GM12892 (cell line): ENCODE measurements around the gene HOXD3.
A peak's percentile ranks its signal among the peaks of the same experiment; 100 is the strongest.

Experiments
- DNase-seq: peaks from one replicate; pipeline ENCODE4 v3.0.0; 2011; ENCODE audit not compliant: insufficient read length
- FAIRE-seq: peaks from 2 replicates; lab custom pipeline; 2011; peaks lifted over from hg19 to GRCh38; lab: Jason Lieb, UNC
- POLR2A ChIP-seq: IDR thresholded peaks from 2 replicates; pipeline ENCODE4 v1.6.1; 2011; ENCODE audit warnings: low read depth, low read length, control low read depth
- POLR2AphosphoS5 ChIP-seq: IDR thresholded peaks from 2 replicates; pipeline ENCODE4 v1.6.1; 2011; ENCODE audit warnings: low read depth, low read length, control low read depth
- TAF1 ChIP-seq: IDR thresholded peaks from 2 replicates; pipeline ENCODE4 v1.6.1; 2011; ENCODE audit warnings: low read depth, mild to moderate bottlenecking, control low read depth, low read length, borderline replicate concordance

Gene HOXD3

GRCh38 chr2:176114930-176115625 lies 42.0 kb upstream of the HOXD3 start:
- TF ChIP-seq POLR2AphosphoS5 = no peak
- no peak for TF ChIP-seq POLR2A
- TF ChIP-seq TAF1 = no peak
- DNase-seq (no peak), FAIRE-seq (no peak)

- DNase-seq (no peak), FAIRE-seq (peak; percentile 14)
- TF ChIP-seq POLR2AphosphoS5 = no peak
- no peak for TF ChIP-seq POLR2A
- TF ChIP-seq TAF1 = no peak
These were observed 41.0 kb upstream of the HOXD3 start, which contains the start of gene HOXD10 for GRCh38 chr2:176115883-176116813. TSS of gene HOXD10 (plus strand) at chr2:176116778. CDS start at chr2:176116834, 56 bp downstream.

- no peak for FAIRE-seq
- no peak for DNase-seq
- TF ChIP-seq TAF1 (no peak), POLR2A (no peak), POLR2AphosphoS5 (no peak)
These were observed 39.8 kb upstream of the HOXD3 start for GRCh38 chr2:176117162-176117822.

- FAIRE-seq (no peak), DNase-seq (no peak)
- TF ChIP-seq POLR2AphosphoS5 (no peak), TAF1 (no peak), POLR2A (no peak)
These were observed 39.2 kb upstream of the HOXD3 start for GRCh38 chr2:176117823-176118371.

GRCh38 chr2:176118601-176119339 lies 38.3 kb upstream of the HOXD3 start:
- TF ChIP-seq POLR2AphosphoS5 (no peak), TAF1 (no peak), POLR2A (no peak)
- DNase-seq (no peak), FAIRE-seq (peak; percentile 84)

- TF ChIP-seq POLR2AphosphoS5 (no peak), TAF1 (no peak), POLR2A (no peak)
- DNase-seq (no peak), FAIRE-seq (no peak)
These were observed 36.5 kb upstream of the HOXD3 start for GRCh38 chr2:176120364-176121189.

- FAIRE-seq (no peak), DNase-seq (no peak)
- TF ChIP-seq POLR2A (no peak), TAF1 (no peak), POLR2AphosphoS5 (no peak)
These were observed 35.7 kb upstream of the HOXD3 start for GRCh38 chr2:176121190-176122051.

- TF ChIP-seq POLR2AphosphoS5 = no peak
- no peak for TF ChIP-seq POLR2A
- no peak for TF ChIP-seq TAF1
- DNase-seq (no peak), FAIRE-seq (no peak)
These were observed 34.9 kb upstream of the HOXD3 start for GRCh38 chr2:176122052-176122682.
